ENCODE data around the gene CYB5R3.

DNA sequence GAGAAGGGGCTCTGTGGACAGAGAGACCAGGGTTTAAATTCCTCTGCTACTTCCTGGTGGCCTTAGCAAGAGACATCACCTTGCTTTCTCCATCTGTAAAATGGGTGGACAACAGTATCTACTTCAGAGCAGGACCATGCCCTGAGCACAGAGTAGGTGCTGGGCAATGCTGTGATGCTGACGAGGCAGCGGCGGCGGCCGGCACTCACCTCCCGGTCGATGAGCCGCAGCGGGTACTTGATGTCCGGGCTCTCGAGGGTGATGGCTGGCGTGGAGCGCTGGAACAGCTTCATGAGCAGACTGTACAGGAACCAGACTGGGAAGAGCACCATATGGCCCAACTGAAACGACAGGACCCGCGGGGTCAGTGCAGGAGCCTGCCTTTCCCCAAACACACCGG lies 12.7 kb downstream of the CYB5R3 start:
- TF ChIP-seq, protein P1, sequence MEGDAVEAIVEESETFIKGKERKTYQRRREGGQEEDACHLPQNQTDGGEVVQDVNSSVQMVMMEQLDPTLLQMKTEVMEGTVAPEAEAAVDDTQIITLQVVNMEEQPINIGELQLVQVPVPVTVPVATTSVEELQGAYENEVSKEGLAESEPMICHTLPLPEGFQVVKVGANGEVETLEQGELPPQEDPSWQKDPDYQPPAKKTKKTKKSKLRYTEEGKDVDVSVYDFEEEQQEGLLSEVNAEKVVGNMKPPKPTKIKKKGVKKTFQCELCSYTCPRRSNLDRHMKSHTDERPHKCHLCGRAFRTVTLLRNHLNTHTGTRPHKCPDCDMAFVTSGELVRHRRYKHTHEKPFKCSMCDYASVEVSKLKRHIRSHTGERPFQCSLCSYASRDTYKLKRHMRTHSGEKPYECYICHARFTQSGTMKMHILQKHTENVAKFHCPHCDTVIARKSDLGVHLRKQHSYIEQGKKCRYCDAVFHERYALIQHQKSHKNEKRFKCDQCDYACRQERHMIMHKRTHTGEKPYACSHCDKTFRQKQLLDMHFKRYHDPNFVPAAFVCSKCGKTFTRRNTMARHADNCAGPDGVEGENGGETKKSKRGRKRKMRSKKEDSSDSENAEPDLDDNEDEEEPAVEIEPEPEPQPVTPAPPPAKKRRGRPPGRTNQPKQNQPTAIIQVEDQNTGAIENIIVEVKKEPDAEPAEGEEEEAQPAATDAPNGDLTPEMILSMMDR (optimal IDR thresholded peaks at IDR 0.05 in 1 of 3, IDR thresholded peaks at IDR 0.05 in 1 of 3, conservative IDR thresholded peaks at IDR 0.05 in 1 of 3; ENCODE audit: extremely low read depth in 1 of 3, insufficient read depth in 2 of 3, low read length in 3 of 3) = no peak
- TF ChIP-seq EZH2 (IDR thresholded peaks at IDR 0.05; ENCODE audit: low read length) = no peak

Data from keratinocyte (primary cell).